Renal cortical epithelial cell (primary cell): ENCODE data around the gene IQCH. TPM values are rescaled to one million over a fixed set of nuclear protein-coding genes. Genes with fewer than 3 reads are reported as not detected.

Source experiments
- DNase-seq: peaks from one replicate; pipeline ENCODE4 v3.0.0-alpha.2; 2011; ENCODE audit warnings: low read depth
- total RNA-seq: library from RNA; depleted of rRNA; stranded (reverse); fragments of >200 nt; gene quantifications from 2 replicates; pipeline ENCODE4 v1.2.3, GENCODE V29; 2014

The IQCH gene
- 3.0 and 14.0 TPM in 2 replicates for total RNA-seq

DNA sequence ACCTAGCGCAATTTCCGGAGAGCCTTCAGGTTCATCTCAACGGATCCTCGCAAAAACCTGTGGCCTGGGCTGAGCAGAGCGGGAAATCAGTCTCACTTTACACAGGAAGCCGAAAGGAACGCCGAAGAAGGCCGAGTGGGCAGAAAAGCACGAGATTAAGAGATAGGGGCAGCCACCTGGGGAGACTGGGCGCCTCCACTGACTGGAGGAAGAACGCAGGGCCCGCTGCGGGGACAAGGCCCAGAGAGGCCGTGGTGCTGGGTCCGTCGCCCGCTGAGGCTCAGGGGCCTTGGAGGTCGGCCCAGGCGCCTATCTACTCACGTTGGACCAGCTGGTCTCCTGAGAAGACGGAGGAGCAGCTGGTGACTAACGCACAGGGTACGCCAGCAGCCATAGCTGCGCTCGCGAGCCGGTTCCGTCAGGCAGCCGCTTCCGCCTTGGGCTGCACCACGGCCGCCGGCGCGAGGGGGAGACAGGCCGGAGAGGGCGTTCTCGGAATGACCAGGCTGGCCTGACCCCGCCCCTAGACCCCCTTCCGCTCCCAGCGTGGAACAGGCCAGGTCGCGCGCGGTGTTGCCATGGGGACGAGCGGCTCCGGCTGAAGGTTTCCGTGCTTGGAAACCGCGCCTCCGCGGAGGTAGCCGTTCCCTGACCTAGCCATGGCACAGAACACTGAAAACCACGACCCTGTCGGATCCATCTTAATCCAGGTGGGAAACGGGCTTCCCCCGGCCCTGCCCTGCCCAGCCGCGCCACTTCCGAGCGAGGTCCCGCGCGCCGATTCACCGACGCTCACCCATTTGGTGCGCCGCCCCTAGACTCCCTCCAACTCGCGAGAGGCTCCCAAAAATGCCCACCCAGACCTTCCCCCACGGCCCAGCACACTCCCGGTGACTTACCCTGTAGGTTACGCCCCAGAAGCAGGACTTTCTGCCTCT is at the start of gene IQCH, which contains the start of gene AAGAB:
Gene IQCH (plus strand): TSS at position 549 of the 938 bp plus-strand sequence. CDS start 111 bp downstream, at position 660.
Gene AAGAB (minus strand): TSS at position 424 of the 938 bp plus-strand sequence. CDS start 30 bp downstream, at position 394.
- DNase-seq, result peak; percentile 87

DNA sequence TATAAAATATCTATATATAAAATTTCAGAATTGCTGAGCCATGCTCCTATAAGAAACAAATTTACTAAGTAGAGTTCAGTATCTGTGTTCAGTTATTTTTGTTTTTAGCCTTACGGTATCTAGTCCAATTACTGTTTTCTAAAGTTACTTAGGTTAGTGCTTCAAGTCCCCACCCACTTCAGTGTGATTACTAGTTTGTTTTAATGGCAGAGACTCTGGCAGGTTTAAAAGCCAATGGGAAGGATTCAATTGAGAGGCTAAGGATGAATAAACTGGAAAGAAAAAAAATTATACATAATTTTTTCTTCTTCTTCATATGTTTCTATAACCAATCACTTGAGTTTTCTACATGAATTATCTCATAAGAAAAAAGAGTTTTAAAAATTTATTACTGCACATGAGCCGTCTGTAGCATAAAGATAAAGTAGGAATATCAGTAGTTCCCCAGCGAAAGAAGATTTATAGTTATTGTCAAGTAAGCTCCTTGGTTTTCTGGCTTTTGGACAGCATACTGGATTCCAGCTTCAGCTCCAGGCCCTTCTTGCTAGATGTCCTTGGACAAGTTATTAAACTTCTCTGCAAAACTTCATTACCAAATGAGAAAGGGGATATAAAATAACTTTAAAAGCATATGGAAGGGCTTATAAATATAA is 46.9 kb upstream of the IQCH start:
- DNase-seq, result no peak

DNA sequence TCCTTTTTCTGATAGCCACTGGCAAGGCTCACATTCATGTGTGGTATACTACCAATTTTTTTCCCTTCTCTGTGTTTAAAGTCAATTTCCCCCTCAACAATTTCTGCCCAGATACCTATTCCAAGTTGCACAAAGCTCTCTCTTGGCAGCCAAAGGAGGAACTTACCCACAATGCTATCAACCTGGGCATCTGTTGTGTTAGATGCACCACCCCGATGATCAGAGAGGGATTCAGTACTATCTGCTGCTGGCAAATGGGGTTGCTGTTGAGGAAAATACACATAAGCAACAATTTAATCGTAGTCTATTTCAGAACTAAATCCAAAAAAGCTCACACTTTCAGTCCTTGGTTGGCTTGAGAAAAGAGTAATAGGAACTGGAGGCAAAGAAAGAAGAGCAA is 46.2 kb upstream of the IQCH start:
- DNase-seq, result no peak

DNA sequence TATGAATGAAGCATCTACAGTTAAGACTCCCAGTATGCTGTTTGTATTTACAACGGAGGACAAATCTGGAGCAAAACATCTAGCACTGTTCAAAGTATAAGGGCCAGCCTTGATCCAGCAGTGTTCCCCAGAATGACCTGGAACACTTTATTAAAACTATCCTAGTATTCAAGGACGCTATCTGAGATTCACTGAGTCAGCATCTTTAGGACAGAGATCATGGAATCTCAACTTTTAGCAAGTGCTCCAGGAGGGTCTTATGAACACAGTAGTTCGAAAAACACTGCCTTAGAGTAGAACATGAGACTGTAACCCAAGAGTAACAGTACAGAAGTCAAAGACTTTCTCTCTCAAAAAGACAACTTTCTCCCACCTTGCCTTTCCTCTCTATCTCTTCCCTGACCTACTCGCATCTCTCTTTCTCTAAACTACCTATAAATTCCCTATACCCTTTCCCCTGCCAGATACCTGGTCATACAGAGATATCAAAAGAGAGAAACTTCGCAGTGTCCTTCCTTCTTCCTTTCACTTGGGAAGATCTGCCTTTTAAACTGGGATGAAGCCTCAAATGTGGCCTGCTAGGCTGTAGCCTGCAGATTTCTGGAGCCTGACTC is 43.9 kb upstream of the IQCH start:
- no peak for DNase-seq

DNA sequence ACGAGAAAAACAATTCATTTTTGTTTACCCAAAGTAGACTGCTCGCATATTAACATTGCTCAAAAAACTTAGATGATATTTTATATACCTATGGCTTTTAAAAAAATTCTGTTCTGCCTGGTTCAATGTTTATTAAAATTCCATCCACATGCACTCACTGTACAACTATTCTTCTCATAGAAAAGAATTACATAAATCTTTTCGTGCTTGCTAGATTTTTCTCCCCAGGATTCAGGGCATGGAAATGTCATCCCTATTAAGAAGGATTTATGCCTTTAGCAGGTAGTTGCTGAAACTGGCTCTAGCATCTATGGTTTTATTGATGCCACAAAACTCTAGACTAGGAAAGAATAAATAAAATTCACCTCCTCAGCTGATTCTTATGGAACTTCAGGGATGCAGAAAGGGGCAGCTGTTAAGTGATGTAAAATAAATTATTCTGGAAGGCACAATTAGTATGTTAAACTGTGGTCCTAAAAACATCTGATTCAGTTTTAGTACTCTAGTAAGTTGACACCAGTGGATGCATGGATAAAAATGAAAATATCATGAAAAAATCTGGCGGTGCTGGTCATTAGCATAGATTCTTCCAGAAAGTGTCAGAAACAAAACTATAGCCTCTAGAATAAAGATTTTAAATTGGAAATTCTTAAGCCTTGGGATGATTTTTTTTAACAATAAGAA is 41.8 kb upstream of the IQCH start:
- DNase-seq, result no peak

DNA sequence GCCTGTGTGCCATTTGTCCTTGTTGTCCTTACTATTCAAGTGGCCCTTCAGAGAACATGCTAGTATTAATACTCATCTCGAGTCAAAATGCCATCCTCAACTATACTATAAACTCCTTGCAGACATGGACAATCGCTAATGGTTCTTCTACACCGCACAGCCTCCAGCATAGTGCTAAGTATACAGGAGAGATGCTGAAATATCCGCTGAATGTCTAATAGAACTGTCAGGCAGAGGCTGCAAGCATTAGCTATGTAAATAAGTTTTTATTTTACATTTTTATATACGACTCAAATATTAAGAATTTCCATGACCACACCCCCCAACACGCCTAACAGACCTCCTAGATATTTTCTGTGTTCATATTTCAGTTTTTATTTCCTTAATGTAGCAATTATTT is 39.5 kb upstream of the IQCH start:
- no peak for DNase-seq

DNA sequence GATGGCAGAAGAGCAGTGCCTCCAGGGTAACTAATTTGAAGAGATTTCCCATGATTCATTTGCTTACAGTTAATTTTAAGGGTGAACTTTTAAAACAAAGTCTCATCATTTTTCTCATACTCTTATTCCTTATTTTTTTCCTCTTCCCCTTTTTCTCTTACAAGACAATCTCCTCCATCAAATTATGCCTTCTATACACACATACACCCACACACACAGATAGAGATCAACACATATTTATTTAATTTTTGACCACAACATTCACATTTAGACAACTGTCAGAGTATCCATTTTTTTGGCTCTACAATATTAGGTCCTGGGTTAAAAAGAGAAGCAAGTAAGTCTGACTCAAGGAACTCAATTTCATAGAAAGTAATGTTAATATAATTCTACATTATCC is 37.7 kb upstream of the IQCH start:
- no peak for DNase-seq

DNA sequence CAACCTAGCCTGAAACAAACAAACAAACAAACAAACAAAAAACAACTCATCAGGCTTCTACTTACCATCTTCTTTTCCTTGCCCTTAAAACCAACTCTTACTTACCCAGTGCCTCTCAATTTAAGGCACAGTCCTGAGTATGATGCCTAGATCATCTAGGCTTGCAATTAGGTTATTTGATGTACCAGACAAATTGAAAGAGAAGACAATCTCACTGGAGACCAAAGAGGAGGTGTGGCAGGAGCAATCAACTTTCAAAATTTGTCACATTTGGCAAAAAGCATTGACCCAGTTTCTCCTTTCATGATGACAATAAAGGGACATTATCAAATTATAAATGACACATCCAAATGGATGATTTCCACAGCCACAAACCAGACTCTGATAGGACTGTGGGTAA is 36.2 kb upstream of the IQCH start:
- no peak for DNase-seq

DNA sequence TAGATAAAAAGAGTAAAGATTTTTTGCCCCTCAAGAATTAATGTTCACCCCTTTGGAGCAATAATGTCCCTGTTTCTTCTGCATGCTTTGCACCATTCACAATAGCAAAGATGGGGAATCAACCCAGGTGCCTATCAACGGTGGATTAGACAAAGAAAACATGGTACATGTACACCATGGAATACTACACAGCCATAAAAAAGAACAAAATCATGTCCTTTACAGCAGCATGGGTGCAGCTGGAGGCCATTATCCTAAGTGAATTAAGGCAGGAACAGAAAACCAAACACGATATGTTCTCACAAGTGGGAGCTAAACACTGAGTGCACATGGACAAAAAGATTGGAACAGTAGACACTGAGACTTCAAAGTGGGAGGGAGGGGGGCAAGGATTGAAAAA is 35.3 kb upstream of the IQCH start:
- DNase-seq, result no peak

DNA sequence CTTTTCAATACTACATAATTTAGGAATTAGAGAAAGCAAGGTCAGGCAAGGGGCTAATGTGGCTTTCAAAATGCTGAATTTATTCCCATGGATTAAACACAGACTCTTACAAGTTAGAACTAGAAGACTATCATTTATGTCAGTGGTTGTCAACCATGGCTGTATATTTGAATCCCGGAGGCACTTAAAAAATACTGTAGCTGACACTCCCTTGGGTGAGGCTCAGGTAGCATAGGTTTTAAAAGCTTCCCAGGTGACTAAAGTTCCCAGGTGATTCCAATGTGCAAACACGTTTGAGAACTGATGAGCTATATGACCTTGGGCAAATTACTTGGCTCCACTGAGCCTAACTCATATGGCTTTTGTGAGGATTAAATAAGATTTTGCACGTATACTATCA is 29.7 kb upstream of the IQCH start:
- no peak for DNase-seq

DNA sequence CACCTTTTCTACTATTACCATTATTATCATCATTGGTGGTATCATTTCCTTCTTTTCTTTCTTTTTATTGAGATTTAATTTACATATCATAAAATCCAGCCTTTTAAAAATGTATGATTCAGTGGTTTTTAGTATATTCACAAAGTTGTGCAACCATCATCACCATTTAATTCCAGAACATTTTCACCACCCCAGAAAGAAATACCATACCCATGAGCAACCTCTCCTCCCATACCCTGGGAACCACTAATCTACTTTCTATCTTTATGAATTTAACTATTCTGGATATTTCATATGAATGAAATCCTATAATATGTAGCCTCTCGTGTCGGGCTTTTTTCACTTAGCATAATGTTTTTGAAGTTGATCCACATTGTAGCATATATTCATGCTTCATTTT is 29.2 kb upstream of the IQCH start:
- DNase-seq, result peak; percentile 13

DNA sequence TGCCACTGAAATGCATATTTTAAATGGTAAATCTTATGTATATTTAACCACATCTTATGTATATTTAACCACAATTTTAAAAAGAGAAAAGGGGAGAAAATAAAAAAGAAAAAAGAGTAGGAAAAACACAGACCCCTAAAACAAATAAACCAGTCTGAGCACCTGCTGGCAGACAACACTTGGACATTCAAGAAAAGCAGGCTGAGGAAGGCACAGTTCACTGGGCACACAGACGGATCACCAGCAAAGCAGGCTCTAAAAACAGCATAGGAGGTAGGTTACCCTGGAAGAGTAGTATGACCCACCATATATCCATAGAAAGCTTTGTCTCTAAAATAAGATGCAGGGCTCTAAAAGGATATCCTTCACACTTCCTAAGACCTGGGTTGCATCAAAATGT is 27.2 kb upstream of the IQCH start:
- DNase-seq, result no peak

DNA sequence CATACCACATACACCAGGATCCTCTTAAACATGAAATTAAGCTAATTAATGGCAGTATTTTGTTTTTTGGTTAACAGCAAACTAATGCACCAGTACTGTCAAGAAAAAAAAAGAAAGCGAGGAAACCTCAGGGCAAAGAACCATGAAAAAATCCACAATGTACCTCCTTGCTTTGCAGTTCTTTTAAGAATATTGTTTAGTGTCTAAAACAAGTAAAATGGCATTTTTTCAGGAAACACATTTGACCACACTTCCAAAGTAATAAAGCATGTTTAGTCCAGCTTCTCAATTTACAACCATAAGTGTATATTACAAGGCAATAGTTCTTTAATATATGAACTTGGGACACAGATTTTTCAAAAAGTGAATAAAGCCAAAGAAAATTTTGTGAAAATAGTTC is 26.7 kb upstream of the IQCH start:
- DNase-seq, result no peak

DNA sequence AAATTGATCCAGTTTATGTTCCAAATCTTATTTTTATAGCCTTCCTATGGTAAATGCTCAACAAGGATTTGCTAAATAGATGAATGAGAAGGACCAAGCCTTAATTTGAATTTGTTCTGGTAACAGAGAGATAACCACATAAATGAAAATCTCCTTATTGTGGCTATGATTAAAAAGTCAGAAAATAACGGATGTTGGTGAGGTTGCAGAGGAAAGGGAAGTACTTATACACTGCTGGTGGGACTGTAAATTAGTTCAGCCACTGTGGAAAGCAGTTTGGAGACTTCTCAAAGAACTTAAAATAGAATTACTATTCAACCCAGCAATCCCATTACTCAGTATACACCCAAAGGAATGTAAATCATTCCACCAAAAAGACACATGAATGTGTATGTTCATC is 26.3 kb upstream of the IQCH start:
- no peak for DNase-seq

DNA sequence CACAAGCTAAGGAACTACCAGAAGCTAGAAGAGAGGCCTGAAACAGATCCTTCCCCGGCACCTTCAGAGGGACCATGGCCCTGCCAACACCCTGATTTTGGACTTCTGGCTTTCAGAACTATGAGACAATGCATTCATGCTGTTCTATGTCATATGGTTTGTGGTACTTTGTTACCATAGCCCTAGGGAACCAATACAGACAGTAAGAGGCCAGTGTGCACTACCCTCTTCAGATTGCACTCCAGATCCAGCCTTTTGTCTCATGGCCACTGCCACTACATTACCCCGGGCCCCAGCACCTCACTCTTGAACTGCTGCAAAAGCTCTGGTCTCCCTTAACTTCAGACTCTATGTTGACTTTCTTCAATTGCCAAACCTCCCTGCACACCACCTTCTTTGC is 24.1 kb upstream of the IQCH start:
- no peak for DNase-seq

DNA sequence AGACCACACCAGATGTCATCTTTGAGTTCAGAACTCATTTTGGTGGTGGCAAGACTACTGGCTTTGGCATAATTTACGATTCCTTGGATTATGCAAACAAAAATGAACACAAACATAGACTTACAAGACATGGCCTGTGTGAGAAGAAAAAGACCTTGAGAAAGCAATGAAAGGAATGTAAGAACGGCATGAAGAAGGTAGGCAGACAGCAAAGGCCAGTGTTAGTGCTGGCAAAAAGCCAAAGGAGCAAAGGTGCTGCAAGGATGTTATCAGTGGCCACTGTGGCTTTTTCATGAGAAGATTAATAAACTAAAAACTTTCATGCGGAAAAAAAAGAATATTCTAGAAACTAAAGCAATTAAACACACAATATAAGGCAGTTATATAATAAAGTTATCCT is 22.0 kb upstream of the IQCH start:
- no peak for DNase-seq

DNA sequence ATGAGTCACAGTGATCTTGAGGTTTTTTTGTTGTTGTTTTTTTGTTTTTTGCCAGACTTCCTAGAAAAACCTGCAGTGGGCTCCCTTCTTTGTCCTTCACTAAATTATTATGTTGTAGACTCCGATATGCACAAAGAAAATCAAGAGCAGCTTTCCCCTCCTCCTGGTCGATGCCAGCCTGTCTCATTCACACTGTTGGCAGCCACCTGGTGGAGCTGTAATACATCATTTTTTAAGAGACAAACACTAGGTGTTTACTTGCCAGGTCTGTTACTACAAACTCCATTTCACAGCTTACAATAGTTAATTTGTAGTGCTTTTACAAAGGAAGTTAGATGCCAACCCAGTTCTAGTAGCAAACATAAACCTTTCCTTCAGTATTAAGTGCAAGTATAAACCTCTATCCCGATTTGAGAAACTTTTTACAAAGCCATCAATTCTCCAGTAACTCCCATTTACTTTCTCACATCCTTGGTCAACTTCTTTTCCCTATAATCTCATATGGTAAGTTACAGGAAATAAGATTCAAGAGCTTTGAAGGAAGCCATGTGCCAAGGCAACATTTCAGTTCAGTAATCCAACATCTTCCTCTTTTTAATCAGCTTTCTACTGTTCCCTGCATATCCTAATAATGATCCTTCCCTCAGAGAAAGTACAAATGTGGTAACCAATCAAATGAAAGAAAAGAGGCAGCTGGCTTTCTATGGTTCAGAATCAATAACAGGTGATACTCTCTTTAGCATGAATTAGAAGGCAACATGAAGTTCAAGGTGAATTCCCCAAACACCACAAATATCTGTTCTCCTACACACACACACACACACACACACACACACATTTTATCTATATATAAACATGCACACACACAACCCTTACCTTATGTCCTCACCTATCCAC is 14.1 kb upstream of the IQCH start:
- peak; percentile 54 for DNase-seq

DNA sequence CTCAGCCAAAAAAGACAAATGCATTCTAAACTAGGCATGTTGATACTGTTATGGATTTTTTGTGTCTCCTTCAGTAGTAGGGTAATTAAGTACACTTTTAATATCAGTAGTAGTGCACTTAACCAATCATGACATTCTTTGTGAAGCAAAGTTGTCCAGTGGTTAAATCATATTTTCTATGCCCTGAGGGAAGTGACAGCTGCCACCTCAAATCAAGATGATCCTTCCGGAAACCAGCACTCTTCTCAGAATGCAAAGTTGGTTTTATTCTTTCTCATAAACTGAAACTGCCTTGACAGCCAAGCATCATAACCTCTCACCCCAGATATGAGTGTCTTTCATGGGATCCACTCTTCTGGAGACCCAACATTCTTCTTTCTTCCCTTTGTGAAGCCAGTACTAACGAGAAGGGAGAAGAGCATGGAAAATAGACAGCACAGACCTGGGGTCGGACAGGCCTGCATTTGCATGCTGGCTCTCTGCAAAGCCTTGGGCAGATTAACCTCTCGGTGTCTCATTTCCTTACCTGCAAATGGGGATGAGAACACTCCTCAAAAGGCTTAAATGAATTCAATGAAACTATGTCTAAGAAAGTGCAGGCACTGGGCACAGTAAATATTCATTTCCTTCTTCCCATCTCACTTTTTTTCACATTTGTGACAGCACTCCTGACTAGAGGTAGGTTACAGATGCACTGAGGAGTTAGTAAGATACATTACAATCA is 13.3 kb upstream of the IQCH start:
- no peak for DNase-seq

DNA sequence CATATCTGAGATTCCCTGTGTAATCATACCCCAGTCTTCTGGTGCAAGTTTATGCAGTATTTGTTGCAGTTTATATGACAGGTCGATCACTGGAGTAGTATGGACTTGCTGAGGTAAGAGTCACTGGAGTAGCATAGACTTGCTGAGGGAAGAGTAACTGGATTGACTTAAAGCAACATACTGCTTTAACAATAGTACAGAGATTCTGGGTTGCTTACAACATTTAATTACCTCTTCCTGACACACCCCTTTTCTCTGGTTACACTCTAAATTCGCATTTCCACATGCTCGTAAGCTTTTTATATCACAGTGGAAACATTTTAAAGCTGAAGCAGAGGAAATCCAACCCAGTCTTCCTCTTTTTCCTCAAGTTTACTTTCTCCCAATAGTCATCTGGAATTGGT is 11.9 kb upstream of the IQCH start:
- peak; percentile 15 for DNase-seq

DNA sequence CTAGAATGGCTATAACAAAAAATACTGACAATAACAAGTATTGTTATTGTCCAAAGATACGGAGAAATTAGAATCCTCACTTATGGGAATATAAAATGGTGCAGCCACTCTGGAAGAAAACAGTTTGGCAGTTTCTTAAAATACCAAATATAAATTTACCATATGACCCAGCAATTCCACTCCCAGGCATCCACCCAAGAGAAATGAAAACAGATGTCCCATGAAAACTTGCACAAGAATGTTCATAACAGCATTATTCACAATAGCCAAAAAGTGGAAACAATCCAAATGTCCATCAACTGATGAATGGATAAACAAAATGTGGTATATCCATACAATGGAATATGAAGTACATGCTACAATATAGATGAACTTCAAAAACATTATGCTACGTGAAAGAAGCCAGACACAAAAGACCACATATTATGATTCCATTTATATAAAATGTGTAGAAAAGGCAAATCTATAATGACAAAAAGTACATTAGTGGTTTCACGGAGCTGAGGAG is 9.6 kb upstream of the IQCH start:
- no peak for DNase-seq
